Heart left ventricle (tissue), 16 donors: Measurements from ENCODE around the gene MORC1. TPM values are rescaled to one million over a fixed set of nuclear protein-coding genes. Genes with fewer than 3 reads are reported as not detected.

Source experiments
- ATAC-seq, 4 donors: fragments of 200-7000 bp; cut with Tn5 transposase; one replicate each; pipeline ENCODE4 v1.9.1; 2020 to 2022; ENCODE audit warnings: moderate library complexity in 4 of 4, mild to moderate bottlenecking in 3 of 4, moderate number of reproducible peaks in 1 of 4
- DNase-seq, 5 donors: peaks; one replicate each; pipeline ENCODE4 v3.0.0-alpha.2; 2020
- H3K27ac ChIP-seq, 12 donors: fragments of 200-600 bp; sonication (generic) in 4 of 12; one replicate each; pipeline versions ENCODE4 v1.5.0 to v1.8.0; 2016 to 2022; ENCODE audit warnings: mild to moderate bottlenecking in 2 of 12
- H3K27me3 ChIP-seq, 9 donors: fragments of 200-600 bp; sonication (generic) in 2 of 9; one replicate each; pipeline versions ENCODE4 v1.5.1 to v1.8.0; 2016 to 2022; ENCODE audit warnings: mild to moderate bottlenecking in 3 of 9
- H3K36me3 ChIP-seq, 9 donors: fragments of 200-600 bp; sonication (generic) in 2 of 9; one replicate each; pipeline versions ENCODE4 v1.5.0 to v1.8.0; 2018 to 2022; ENCODE audit warnings: mild to moderate bottlenecking in 2 of 9
- H3K4me1 ChIP-seq, 12 donors: fragments of 200-600 bp; sonication (generic) in 4 of 12; one replicate each; pipeline versions ENCODE4 v1.5.0 to v1.8.0; 2016 to 2022; ENCODE audit warnings: mild to moderate bottlenecking in 3 of 12
- H3K4me3 ChIP-seq, 12 donors: fragments of 200-600 bp; sonication (generic) in 4 of 12; one replicate each; pipeline versions ENCODE4 v1.5.0 to v1.8.0; 2017 to 2022; ENCODE audit warnings: mild to moderate bottlenecking in 9 of 12, moderate library complexity in 4 of 12
- H3K9me3 ChIP-seq, 12 donors: fragments of 200-600 bp; sonication (generic) in 4 of 12; one replicate each; pipeline versions ENCODE4 v1.5.0 to v1.8.0; 2016 to 2022; ENCODE audit warnings: mild to moderate bottlenecking in 1 of 12
- POLR2A ChIP-seq, 2 donors: fragments of 450-650 bp; IDR thresholded peaks; one replicate each; pipeline ENCODE4 v1.6.1; 2017; ENCODE audit warnings: antibody characterized with exemption in 2 of 2, mild to moderate bottlenecking in 2 of 2, moderate library complexity in 2 of 2
- WGBS, 4 donors: extraction: QIAGEN DNeasy Blood & Tissue Kit in 2 of 4; methylation state at CpG; one replicate each; pipeline versions ENCODE4 v1.1.5 to v1.1.7; 2013 to 2018; 5-methylcytosine and 5-hydroxymethylcytosine counted together
- intact Hi-C, 10 donors: fragments of 100-400 bp; cut with DNase I; formaldehyde crosslinking; loops; one replicate each; pipeline versions ENCODE4 v1.11.1 to v1.14.2; 2022
- polyA plus RNA-seq, 2 donors: library from polyadenylated mRNA; stranded (reverse); fragments of 200-250 nt; gene quantifications; one replicate each; pipeline ENCODE4 v1.2.3, GENCODE V29; 2013
- total RNA-seq, 9 donors: library from RNA; depleted of rRNA in 2 of 9; stranded (reverse); fragments of >200 nt in 2 of 9; fragmentation: NEBNext Ultra II Directional in 3 of 9; extraction: Animal tissue kit (Norgen Biotek cat#: 25700) in 3 of 9; gene quantifications; one replicate each; pipeline versions ENCODE4 v1.1.0 to v1.2.4, GENCODE V29; 2016 to 2023
- TF ChIP-seq, protein P1 (sequence below), 12 donors: fragments of 200-600 bp; sonication (generic) in 4 of 12; IDR thresholded peaks; one replicate each; pipeline versions ENCODE4 v1.5.0 to v1.8.0; 2018 to 2022; ENCODE audit warnings: antibody characterized with exemption in 12 of 12, mild to moderate bottlenecking in 5 of 12
- donor health status: ischemic (EF 13 %, LVEDD 7.1; RV severe dilation, severe dysfunction).
- donor health status: healthy with polysubstance abuse.
- donor health status: DM: no; HTN: yes; CAD: no.
- donor health status: DM: no; HTN: no; CAD: no.
- donor health status: ischemic (EF 25% LVEDD 6.9; RV normal size, moderate dysfunction).
- donor health status: ischemic (EF 25% LVEDD 5.7; RV mildly dilated, moderate dysfunction).
- donor health status: healthy.
- donor health status: DM: yes; HTN: yes; CAD: no.
- donor health status: ischemic (EF 35%, LVEDD 5.7; RV mildly dilated, moderate dysfunction).
- donor health status: nonischemic (EF 11% LVEDD 7.7; RV severe dilation, severe dysfunction).
- donor health status: DM: yes; HTN: yes; CAD: no.
- donor health status: PGD.
- donor health status: ischemic (EF 29% LVEDD 5.4; RV normal size, mild dysfunction).
- donor health status: nonischemic (EF 23%, LVEDD 6.1; RV moderate dilation, normal function).

The MORC1 gene
- total and polyA plus RNA-seq, 11 donors: not detected

DNA sequence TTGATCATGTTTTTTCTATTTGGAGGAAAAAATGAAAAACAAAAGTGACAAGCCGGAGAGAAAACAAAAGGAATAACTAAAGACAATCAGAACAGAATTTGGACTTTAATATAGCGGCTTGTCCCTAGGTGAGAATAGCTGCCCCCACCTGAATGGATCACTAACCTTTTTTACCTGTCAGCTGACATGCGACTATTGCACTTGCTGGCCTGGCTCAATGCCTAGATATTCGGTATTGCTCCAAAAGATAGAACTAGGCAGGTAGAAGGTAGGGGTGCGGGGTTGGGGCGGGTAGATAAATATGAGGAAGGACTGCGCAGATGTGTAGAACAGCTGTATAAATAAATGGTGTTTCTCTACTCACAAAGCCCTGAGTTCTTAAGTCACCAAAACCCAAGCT, 650 bp upstream of the MORC1 start:
- H3K36me3 ChIP-seq: no peaks in the 10 kb centered on the region
- no peak overlapping the region for H3K27ac ChIP-seq
- peaks cover 0 to 2% (median 0%) of the 10 kb centered on the region in 12 donors for H3K4me1 ChIP-seq
- H3K27me3 ChIP-seq: no peaks in the 10 kb centered on the region
- DNase-seq (no peak), ATAC-seq (no peak)
- no peak overlapping the region for H3K4me3 ChIP-seq
- WGBS, 4 donors: 89 to 94% (median 93%) methylated on average over 7 of the region's 7 CpGs
- no peak for TF ChIP-seq POLR2A (IDR thresholded peaks at IDR 0.05)
- TF ChIP-seq, protein P1, sequence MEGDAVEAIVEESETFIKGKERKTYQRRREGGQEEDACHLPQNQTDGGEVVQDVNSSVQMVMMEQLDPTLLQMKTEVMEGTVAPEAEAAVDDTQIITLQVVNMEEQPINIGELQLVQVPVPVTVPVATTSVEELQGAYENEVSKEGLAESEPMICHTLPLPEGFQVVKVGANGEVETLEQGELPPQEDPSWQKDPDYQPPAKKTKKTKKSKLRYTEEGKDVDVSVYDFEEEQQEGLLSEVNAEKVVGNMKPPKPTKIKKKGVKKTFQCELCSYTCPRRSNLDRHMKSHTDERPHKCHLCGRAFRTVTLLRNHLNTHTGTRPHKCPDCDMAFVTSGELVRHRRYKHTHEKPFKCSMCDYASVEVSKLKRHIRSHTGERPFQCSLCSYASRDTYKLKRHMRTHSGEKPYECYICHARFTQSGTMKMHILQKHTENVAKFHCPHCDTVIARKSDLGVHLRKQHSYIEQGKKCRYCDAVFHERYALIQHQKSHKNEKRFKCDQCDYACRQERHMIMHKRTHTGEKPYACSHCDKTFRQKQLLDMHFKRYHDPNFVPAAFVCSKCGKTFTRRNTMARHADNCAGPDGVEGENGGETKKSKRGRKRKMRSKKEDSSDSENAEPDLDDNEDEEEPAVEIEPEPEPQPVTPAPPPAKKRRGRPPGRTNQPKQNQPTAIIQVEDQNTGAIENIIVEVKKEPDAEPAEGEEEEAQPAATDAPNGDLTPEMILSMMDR (IDR thresholded peaks at IDR 0.05): no peak
- intact Hi-C loops: no loop called here
- no peaks in the 10 kb centered on the region for H3K9me3 ChIP-seq

DNA sequence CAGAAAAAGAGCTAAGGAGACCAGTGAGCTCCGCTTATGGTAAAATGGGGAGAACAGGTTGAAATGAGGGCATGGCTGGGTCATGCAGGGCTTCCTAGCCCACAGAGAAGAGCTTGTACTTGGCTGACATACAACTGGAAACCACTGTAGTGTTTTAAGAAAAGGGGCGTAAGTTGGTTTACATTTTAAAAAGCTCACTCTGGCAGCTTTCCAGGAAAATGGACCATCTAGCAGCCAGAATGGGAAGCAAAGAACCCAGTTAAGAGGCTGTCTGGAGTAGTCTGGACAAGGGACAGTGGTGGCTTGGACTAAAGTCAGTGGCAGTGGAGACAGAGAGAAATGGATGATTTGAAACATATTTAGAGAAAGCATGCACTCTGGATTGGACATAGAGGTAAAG, 1.9 kb downstream of the MORC1 start:
- 70 to 86% (median 78%) methylated on average over 2 of the region's 2 CpGs for WGBS, 4 donors
- Histone ChIP-seq H3K27me3 (no peaks in the 10 kb centered on the region), H3K27ac (no peak overlapping the region), H3K9me3 (no peaks in the 10 kb centered on the region), H3K4me1 (peaks cover 0 to 4% (median 0%) of the 10 kb centered on the region in 12 donors), H3K36me3 (no peaks in the 10 kb centered on the region), H3K4me3 (no peak overlapping the region)
- intact Hi-C loops: no loop called here
- no peak for DNase-seq
- no peak for TF ChIP-seq POLR2A (IDR thresholded peaks at IDR 0.05)
- TF ChIP-seq, protein P1 (IDR thresholded peaks at IDR 0.05): no peak
- no peak for ATAC-seq

DNA sequence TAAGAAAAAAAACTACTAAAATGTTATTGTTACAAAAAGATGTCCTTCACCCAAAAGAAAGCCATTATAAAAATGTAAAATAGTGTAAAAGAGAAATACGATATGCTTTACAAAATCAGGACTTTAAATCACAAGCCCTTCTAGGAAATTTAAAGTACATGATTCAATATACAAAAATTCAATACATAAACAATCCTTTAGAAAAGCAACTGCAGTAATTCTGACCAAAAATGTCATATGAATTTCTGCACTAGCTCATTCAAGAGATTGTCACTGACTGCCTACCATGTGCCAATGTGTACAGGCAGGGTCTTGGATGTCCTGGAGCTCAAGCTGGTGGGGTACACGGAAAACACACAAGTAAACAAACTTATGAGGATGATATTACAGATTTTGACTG, 2.5 kb downstream of the MORC1 start:
- TF ChIP-seq, protein P1 (IDR thresholded peaks at IDR 0.05): no peak
- TF ChIP-seq POLR2A (IDR thresholded peaks at IDR 0.05): no peak
- WGBS, 4 donors: 66 to 76% (median 71%) methylated on average over 2 of the region's 2 CpGs
- Histone ChIP-seq H3K36me3 (no peaks in the 10 kb centered on the region), H3K4me3 (no peak overlapping the region), H3K4me1 (peaks cover 0 to 4% (median 0%) of the 10 kb centered on the region in 12 donors), H3K27ac (no peak overlapping the region), H3K9me3 (no peaks in the 10 kb centered on the region), H3K27me3 (no peaks in the 10 kb centered on the region)
- ATAC-seq (no peak), DNase-seq (no peak)
- intact Hi-C loops: no loop called here

DNA sequence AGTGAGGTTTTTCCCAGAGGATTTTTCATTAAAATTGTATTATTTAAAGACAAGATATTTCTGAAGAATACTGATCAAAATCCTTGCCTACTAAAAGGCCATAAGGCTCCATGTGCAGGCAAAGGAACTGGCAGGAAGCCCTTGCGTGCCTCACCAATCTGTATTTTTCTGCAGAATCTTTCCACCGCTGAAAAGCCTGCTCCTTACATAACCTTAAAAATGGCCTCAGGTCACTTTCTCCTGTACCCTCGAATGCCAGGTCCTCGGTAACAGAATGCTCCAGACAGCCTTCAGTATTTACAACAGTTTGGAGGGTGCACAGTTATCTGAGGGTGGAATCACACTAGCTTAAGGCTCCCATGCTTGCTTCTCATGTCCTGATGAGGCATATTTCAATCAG, 3.2 kb downstream of the MORC1 start:
- H3K9me3 ChIP-seq: no peaks in the 10 kb centered on the region
- peaks cover 0 to 4% (median 0%) of the 10 kb centered on the region in 12 donors for H3K4me1 ChIP-seq
- TF ChIP-seq, protein P1 (IDR thresholded peaks at IDR 0.05): no peak
- no peak for TF ChIP-seq POLR2A (IDR thresholded peaks at IDR 0.05)
- no peaks in the 10 kb centered on the region for H3K36me3 ChIP-seq
- WGBS, 4 donors: 69 to 77% (median 76%) methylated on average over 4 of the region's 4 CpGs
- no peaks in the 10 kb centered on the region for H3K27me3 ChIP-seq
- DNase-seq (no peak), ATAC-seq (no peak)
- no peak overlapping the region for H3K4me3 ChIP-seq
- no peak overlapping the region for H3K27ac ChIP-seq
- intact Hi-C loops: no loop called here
